GM12892 (cell line): ENCODE data around the gene COL19A1.

ENCODE experiments used
- POLR2A ChIP-seq: IDR thresholded peaks from 2 replicates; pipeline ENCODE4 v1.6.1; 2011; ENCODE audit warnings: low read depth, low read length, control low read depth
- POLR2AphosphoS5 ChIP-seq: IDR thresholded peaks from 2 replicates; pipeline ENCODE4 v1.6.1; 2011; ENCODE audit warnings: low read depth, low read length, control low read depth
- TAF1 ChIP-seq: IDR thresholded peaks from 2 replicates; pipeline ENCODE4 v1.6.1; 2011; ENCODE audit warnings: low read depth, mild to moderate bottlenecking, control low read depth, low read length, borderline replicate concordance

- TF ChIP-seq POLR2AphosphoS5 = no peak
- TF ChIP-seq TAF1 = no peak
- no peak for TF ChIP-seq POLR2A
Measured at GRCh38 chr6:70008189-70008588, 141.8 kb downstream of the COL19A1 start.
